Measurements from ENCODE around the gene APRT. TPM values are rescaled to one million over a fixed set of nuclear protein-coding genes. Genes with fewer than 3 reads are reported as not detected.
A peak's percentile ranks its signal among the peaks of the same experiment; 100 is the strongest.

Gene APRT
- total RNA-seq, 4 donors from 2014 or later: 81.6 to 221 (median 149) TPM

DNA sequence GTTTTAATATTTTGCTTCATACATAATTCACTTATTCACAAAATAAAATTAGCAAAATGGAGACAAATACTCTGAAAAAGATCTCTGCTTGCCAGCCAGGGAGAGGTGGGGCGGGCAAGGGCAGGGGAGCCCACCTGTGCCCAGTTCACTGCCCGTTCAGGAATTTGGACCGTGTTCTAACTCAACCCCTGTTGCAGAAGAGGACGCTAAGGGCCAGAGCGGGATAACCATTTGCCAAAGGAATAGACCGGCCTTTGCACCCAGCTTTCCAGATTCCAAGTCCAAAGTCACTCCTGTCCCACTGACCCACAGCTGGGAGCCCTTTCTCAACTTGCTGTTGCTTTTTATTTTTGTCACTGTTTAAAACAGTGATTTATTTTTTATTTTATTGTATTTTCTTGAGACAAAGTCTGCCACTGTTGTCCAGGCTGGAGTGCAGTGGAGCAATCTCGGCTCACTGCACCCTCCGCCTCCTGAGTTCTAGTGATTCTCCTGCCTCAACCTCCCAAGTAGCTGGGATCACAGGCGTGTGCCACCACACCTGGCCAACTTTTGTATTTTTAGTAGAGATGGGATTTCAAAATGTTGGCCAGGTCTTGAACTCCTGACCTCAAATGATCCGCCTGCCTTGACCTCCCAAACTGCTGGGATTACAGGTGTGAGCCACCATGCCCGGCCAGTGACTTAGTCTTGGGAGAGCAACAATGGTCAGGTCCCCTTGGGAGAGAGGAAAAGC lies 24.0 kb downstream of the APRT start:
- in situ Hi-C loops (cut with MboI; ENCODE audit: low pct_ligation_motif_present in 1 of 4, low pct_unique_long_range_greater_than_20kb in 1 of 4, low sequenced_read_pairs in 3 of 4) (no loop called here), intact Hi-C loops (cut with DNase I; ENCODE audit: low total_unique reads) (loop anchor here (5.0 kb wide), 1 partner anchor 45 kb away; no protein-coding TSS in a partner anchor)
- Histone ChIP-seq H3K36me3 (no peaks in the 10 kb centered on the region), H3K9me3 (no peaks in the 10 kb centered on the region), H3K4me3 (no peak overlapping the region), H3K4me1 (peaks cover 5 to 24% (median 17%) of the 10 kb centered on the region in 4 donors), H3K27ac (no peak overlapping the region), H3K27me3 (peaks cover 3% of the 10 kb centered on the region)
- WGBS, 2 donors (ENCODE audit: low coverage in 1 of 2): 70 to 84% methylated on average over 6 to 11 of the region's 11 CpGs
- TF ChIP-seq POLR2A (IDR thresholded peaks at IDR 0.05) (no peak), POLR2AphosphoS5 (IDR thresholded peaks at IDR 0.05) (no peak), EP300 (IDR thresholded peaks at IDR 0.05; ENCODE audit: low read depth) (no peak)
- no peak for DNase-seq

DNA sequence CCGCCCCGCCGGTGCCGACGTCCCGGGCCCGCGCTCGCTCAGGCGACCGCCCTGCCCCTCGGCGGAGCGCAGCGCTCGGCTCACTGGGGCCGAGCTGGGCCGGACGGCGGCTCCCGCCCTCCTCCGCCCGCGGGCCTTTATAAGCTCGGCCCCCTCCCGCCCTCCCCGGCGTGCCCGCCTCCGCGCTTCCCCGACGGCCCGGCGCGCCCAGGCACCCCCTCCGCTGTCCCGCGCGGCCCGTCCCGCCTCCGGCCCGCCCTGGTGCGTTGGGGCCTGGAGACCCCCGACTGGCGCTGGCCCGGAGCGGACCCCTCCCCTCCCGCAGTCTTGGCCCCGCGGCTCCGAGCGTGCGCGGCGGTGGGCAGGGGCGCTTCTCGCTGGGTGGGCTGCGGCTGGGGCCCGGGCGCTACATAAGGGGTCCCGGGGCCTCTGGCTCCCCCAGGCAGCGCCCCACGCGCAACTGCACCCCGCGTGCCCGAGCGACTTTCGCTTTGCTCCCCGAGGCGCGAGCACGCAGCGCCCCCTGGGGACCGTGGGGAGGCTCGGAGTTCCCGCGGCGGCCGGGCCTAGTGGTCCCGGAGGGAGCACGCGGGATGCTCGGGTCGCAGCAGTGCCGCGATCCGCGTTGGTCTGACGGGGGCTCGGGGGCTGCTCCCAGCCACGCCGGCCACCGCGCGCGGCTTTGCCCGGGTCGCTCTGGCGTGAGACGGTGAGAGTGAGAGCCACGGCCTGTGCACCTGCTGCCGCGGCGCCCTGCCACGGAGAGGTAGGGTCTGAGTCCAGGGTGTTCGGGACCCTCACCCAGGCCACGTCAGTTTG lies 26.4 kb downstream of the APRT start, which contains the start of gene PIEZO1:
Gene PIEZO1, minus strand, starts transcription at position 115 of the 819 bp plus-strand sequence. CDS start 256 bp downstream, outside the sequence.
- Histone ChIP-seq H3K27me3 (no peaks in the 10 kb centered on the region), H3K4me3 (peak within 1 kb of the TSS; percentile 57 to 87 (median 74)), H3K36me3 (no peaks in the 10 kb centered on the region), H3K4me1 (peaks cover 29 to 43% (median 40%) of the 10 kb centered on the region in 4 donors), H3K9me3 (no peaks in the 10 kb centered on the region), H3K27ac (peak within 1 kb of the TSS; percentile 90 to 97 (median 94))
- intact Hi-C loops (cut with DNase I; ENCODE audit: low total_unique reads) (loop anchor here (5.0 kb wide), 1 partner anchor 43 kb away; no protein-coding TSS in a partner anchor), in situ Hi-C loops (cut with MboI; ENCODE audit: low pct_ligation_motif_present in 1 of 4, low pct_unique_long_range_greater_than_20kb in 1 of 4, low sequenced_read_pairs in 3 of 4) (no loop called here)
- DNase-seq: peak; percentile 84
- WGBS, 2 donors (ENCODE audit: low coverage in 1 of 2): 5% methylated on average over 54 of the region's 110 CpGs; no CpG with 5 or more reads in 1 of the 2 donors
- peak; percentile 77 to 92 (median 87) for TF ChIP-seq POLR2AphosphoS5 (IDR thresholded peaks at IDR 0.05)
- TF ChIP-seq, protein P1, sequence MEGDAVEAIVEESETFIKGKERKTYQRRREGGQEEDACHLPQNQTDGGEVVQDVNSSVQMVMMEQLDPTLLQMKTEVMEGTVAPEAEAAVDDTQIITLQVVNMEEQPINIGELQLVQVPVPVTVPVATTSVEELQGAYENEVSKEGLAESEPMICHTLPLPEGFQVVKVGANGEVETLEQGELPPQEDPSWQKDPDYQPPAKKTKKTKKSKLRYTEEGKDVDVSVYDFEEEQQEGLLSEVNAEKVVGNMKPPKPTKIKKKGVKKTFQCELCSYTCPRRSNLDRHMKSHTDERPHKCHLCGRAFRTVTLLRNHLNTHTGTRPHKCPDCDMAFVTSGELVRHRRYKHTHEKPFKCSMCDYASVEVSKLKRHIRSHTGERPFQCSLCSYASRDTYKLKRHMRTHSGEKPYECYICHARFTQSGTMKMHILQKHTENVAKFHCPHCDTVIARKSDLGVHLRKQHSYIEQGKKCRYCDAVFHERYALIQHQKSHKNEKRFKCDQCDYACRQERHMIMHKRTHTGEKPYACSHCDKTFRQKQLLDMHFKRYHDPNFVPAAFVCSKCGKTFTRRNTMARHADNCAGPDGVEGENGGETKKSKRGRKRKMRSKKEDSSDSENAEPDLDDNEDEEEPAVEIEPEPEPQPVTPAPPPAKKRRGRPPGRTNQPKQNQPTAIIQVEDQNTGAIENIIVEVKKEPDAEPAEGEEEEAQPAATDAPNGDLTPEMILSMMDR (IDR thresholded peaks at IDR 0.05): peak; percentile 84 to 98 (median 94)
- TF ChIP-seq POLR2A (IDR thresholded peaks at IDR 0.05): peak; percentile 35
- TF ChIP-seq EP300 (IDR thresholded peaks at IDR 0.05; ENCODE audit: low read depth): no peak

DNA sequence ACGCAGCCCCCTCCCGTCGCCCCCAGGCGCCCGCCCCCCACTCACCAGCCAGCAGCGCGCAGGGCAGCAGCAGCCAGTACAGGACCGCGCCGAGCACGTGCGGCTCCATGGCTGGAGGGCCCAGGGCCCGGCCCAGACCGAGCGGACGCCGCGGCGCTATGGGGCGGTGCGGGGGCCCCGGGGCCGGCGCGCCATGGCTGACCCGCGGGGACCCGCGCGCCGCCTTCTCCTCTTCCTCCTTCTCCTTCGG lies 26.9 kb downstream of the APRT start:
- DNase-seq: no peak
- intact Hi-C loops (cut with DNase I; ENCODE audit: low total_unique reads) (loop anchor here (5.0 kb wide), 1 partner anchor 42 kb away; no protein-coding TSS in a partner anchor), in situ Hi-C loops (cut with MboI; ENCODE audit: low pct_ligation_motif_present in 1 of 4, low pct_unique_long_range_greater_than_20kb in 1 of 4, low sequenced_read_pairs in 3 of 4) (no loop called here)
- Histone ChIP-seq H3K27ac (peak overlapping the region; percentile 90 to 97 (median 94)), H3K27me3 (no peaks in the 10 kb centered on the region), H3K36me3 (no peaks in the 10 kb centered on the region), H3K4me1 (peaks cover 34 to 48% (median 45%) of the 10 kb centered on the region in 4 donors), H3K9me3 (no peaks in the 10 kb centered on the region), H3K4me3 (peak overlapping the region; percentile 57 to 87 (median 74))
- no peak for TF ChIP-seq POLR2A (IDR thresholded peaks at IDR 0.05)
- TF ChIP-seq, protein P1 (IDR thresholded peaks at IDR 0.05): no peak
- TF ChIP-seq POLR2AphosphoS5 (IDR thresholded peaks at IDR 0.05): no peak
- TF ChIP-seq EP300 (IDR thresholded peaks at IDR 0.05; ENCODE audit: low read depth): no peak
- WGBS, 2 donors (ENCODE audit: low coverage in 1 of 2): 0% methylated on average over 24 of the region's 32 CpGs; no CpG with 5 or more reads in 1 of the 2 donors

DNA sequence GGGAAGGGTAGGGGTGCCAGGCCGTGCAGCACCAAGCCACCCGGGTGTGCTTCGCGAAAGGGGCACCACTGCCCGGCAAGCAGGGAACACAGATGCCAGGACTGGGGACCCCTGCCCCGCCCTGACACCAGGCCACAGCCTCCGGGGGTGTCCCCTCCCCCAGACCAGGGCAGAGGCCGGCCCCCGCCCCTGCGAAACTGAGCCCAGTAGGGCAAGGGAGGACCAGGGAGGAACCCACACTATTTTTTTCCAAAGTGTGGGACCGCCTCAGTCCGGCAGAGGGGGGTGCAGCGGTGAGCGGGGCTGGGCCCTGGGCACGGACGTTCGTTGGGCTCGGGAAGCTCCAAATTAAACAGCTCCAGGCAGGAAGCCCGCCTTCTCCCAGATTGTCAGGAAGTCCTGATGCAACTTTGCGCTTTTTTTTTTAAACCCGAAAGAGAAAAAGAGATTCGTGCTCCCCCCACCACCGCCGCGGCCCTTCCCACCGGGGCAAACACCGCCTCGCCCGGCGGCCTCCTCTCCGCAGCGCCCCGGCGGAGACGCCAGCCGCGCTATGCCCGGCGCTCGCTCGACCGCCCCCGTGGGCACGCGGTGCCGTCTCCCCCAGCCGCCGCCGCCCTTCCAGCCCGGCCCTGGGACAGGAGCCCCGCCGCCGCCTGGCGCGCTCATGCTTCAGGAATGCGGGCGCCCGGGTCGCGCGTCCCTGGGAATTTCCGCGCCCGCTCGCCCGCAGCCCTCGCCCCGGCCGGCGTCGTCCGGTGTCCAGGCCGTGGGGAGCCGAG lies 27.5 kb downstream of the APRT start:
- DNase-seq: peak; percentile 74
- peak overlapping the region; percentile 90 to 97 (median 94) for H3K27ac ChIP-seq
- in situ Hi-C loops (cut with MboI; ENCODE audit: low pct_ligation_motif_present in 1 of 4, low pct_unique_long_range_greater_than_20kb in 1 of 4, low sequenced_read_pairs in 3 of 4) (no loop called here), intact Hi-C loops (cut with DNase I; ENCODE audit: low total_unique reads) (no loop called here)
- H3K4me1 ChIP-seq: peaks cover 38 to 53% (median 50%) of the 10 kb centered on the region in 4 donors
- WGBS, 2 donors (ENCODE audit: low coverage in 1 of 2): 2% methylated on average over 57 of the region's 74 CpGs; no CpG with 5 or more reads in 1 of the 2 donors
- peak overlapping the region; percentile 57 to 87 (median 74) for H3K4me3 ChIP-seq
- TF ChIP-seq, protein P1 (IDR thresholded peaks at IDR 0.05): peak; percentile 57 to 76 (median 63)
- TF ChIP-seq POLR2A (IDR thresholded peaks at IDR 0.05) (no peak), POLR2AphosphoS5 (IDR thresholded peaks at IDR 0.05) (peak in 1 of 3 donors; percentile 35), EP300 (IDR thresholded peaks at IDR 0.05; ENCODE audit: low read depth) (no peak)
- no peaks in the 10 kb centered on the region for H3K9me3 ChIP-seq
- H3K27me3 ChIP-seq: no peaks in the 10 kb centered on the region
- no peaks in the 10 kb centered on the region for H3K36me3 ChIP-seq

Data from transverse colon (tissue), 4 donors.